H1 (cell line): ENCODE results near the gene GFOD1. TPM values are rescaled to one million over a fixed set of nuclear protein-coding genes. Genes with fewer than 3 reads are reported as not detected.

ENCODE experiments used
- CTCF ChIA-PET: fragments of 300-600 bp; sonication (Branson Sonifier 250); formaldehyde crosslinking; loops from one replicate; lab custom pipeline; 2021; ENCODE audit not compliant: partially characterized antibody; lab: Charles Lee
- POLR2A ChIA-PET: fragments of 300-600 bp; sonication (Branson Sonifier 250); formaldehyde crosslinking; loops from one replicate; lab custom pipeline; 2021; ENCODE audit warnings: inconsistent platforms; ENCODE audit not compliant: partially characterized antibody; lab: Charles Lee
- DNase-seq, 2 experiments: peaks; one replicate each; pipeline versions ENCODE4 v3.0.0 to v3.0.0-alpha.2; 2010 to 2022; ENCODE audit warnings: low spot score in 2 of 2, low read depth in 1 of 2, mixed read lengths in 1 of 2
- FAIRE-seq: peaks from 2 replicates; lab custom pipeline; 2011; peaks lifted over from hg19 to GRCh38; lab: Jason Lieb, UNC
- H2AFZ ChIP-seq: 2 replicates; pipeline ENCODE4 v1.8.1; 2012; ENCODE audit warnings: low read length, inconsistent platforms
- H2AK5ac ChIP-seq: 2 replicates; pipeline ENCODE4 v1.6.1; 2013; ENCODE audit warnings: low read depth, low read length
- H2BK120ac ChIP-seq: replicated peaks from 2 replicates; pipeline ENCODE3; 2013; ENCODE audit warnings: low read depth, low read length, inconsistent platforms
- H2BK12ac ChIP-seq: 2 replicates; pipeline ENCODE4 v1.6.1; 2013; ENCODE audit warnings: low read depth, low read length
- H2BK15ac ChIP-seq: 2 replicates; pipeline ENCODE4 v1.6.1; 2013; ENCODE audit warnings: low read length
- H2BK20ac ChIP-seq: 2 replicates; pipeline ENCODE4 v1.6.1; 2013; ENCODE audit warnings: low read length
- H2BK5ac ChIP-seq: 2 replicates; pipeline ENCODE4 v1.6.1; 2013; ENCODE audit warnings: low read depth, low read length
- H3K14ac ChIP-seq: 2 replicates; pipeline ENCODE4 v1.6.1; 2013; ENCODE audit warnings: inconsistent platforms; ENCODE audit not compliant: insufficient read length
- H3K18ac ChIP-seq: 2 replicates; pipeline ENCODE4 v1.6.1; 2013; ENCODE audit warnings: low read length; ENCODE audit errors: extremely low read depth
- H3K23ac ChIP-seq: 2 replicates; pipeline ENCODE4 v1.6.1; 2013; ENCODE audit warnings: inconsistent platforms; ENCODE audit not compliant: insufficient read length
- H3K23me2 ChIP-seq: 2 replicates; pipeline ENCODE4 v1.6.1; 2013; ENCODE audit warnings: low read depth, low read length
- H3K27ac ChIP-seq: 2 replicates; pipeline ENCODE4 v1.6.1; 2011; ENCODE audit warnings: low read depth, low read length, inconsistent platforms
- H3K27me3 ChIP-seq, 4 experiments: replicated peaks in 1 of 4; 1 replicate in 1 of 4; 2 replicates in 3 of 4; pipeline versions ENCODE4 v1.6.1 to v1.8.1; 2011 to 2013; ENCODE audit warnings: low read length in 3 of 4, mild to moderate bottlenecking in 3 of 4, inconsistent platforms in 2 of 4, mixed read lengths in 2 of 4, moderate library complexity in 1 of 4; ENCODE audit not compliant: control insufficient read depth in 3 of 4, insufficient read depth in 3 of 4; ENCODE audit errors: extremely low read depth in 1 of 4
- H3K36me3 ChIP-seq, 4 experiments: 2 replicates each; pipeline versions ENCODE4 v1.6.1 to v1.8.1; 2011 to 2013; ENCODE audit warnings: mild to moderate bottlenecking in 4 of 4, low read length in 3 of 4, moderate library complexity in 2 of 4, control low read depth in 1 of 4, inconsistent platforms in 1 of 4; ENCODE audit not compliant: insufficient read depth in 4 of 4, control insufficient read depth in 2 of 4
- H3K4ac ChIP-seq: replicated peaks from 2 replicates; pipeline ENCODE3; 2013; ENCODE audit warnings: low read length, low read depth, mixed read lengths, inconsistent platforms; ENCODE audit not compliant: insufficient read length
- H3K4me1 ChIP-seq, 4 experiments: replicated peaks in 1 of 4; 1 replicate in 1 of 4; 2 replicates in 3 of 4; pipeline versions ENCODE4 v1.6.1 to v1.8.1; 2011 to 2013; ENCODE audit warnings: low read length in 3 of 4, inconsistent platforms in 2 of 4, mixed read lengths in 1 of 4; ENCODE audit not compliant: insufficient read depth in 4 of 4, control insufficient read depth in 3 of 4
- H3K4me2 ChIP-seq, 2 experiments: 2 replicates each; pipeline versions ENCODE4 v1.6.1 to v1.8.1; 2011 to 2013; ENCODE audit warnings: low read depth in 2 of 2, low read length in 2 of 2, control low read depth in 1 of 2, inconsistent platforms in 1 of 2, mild to moderate bottlenecking in 1 of 2; ENCODE audit not compliant: insufficient read depth in 1 of 2
- H3K4me3 ChIP-seq, 4 experiments: fragments of 200-600, 300-600 bp in 1 of 4; sonication (generic), shearing (Covaris generic), sonication (Bioruptor Twin) in 1 of 4; 2 replicates each; pipeline versions ENCODE4 v1.5.1 to v1.8.1; 2011 to 2016; ENCODE audit warnings: low read length in 4 of 4, low read depth in 3 of 4, control low read depth in 2 of 4, inconsistent platforms in 2 of 4, mild to moderate bottlenecking in 2 of 4, mixed read lengths in 1 of 4, moderate library complexity in 1 of 4; ENCODE audit not compliant: insufficient read depth in 2 of 4; ENCODE audit errors: extremely low read depth in 1 of 4
- H3K56ac ChIP-seq: replicated peaks from 2 replicates; pipeline ENCODE3; 2013; ENCODE audit warnings: low read depth, mild to moderate bottlenecking, mixed read lengths, low read length, inconsistent platforms; ENCODE audit not compliant: insufficient read length
- H3K79me1 ChIP-seq: 2 replicates; pipeline ENCODE4 v1.6.1; 2013; ENCODE audit warnings: low read depth, low read length, control low read depth
- H3K79me2 ChIP-seq, 2 experiments: 2 replicates each; pipeline versions ENCODE4 v1.6.1 to v1.8.1; 2012 to 2013; ENCODE audit warnings: low read length in 2 of 2, mild to moderate bottlenecking in 2 of 2, inconsistent platforms in 1 of 2; ENCODE audit not compliant: insufficient read depth in 2 of 2, control insufficient read depth in 1 of 2
- H3K9ac ChIP-seq, 4 experiments: replicated peaks in 1 of 4; 1 replicate in 1 of 4; 2 replicates in 3 of 4; pipeline versions ENCODE4 v1.6.1 to v1.8.1; 2011 to 2013; ENCODE audit warnings: low read depth in 3 of 4, low read length in 3 of 4, control low read depth in 2 of 4, mild to moderate bottlenecking in 2 of 4, moderate library complexity in 2 of 4, inconsistent platforms in 1 of 4; ENCODE audit errors: extremely low read depth in 1 of 4
- H3K9me3 ChIP-seq, 2 experiments: 2 replicates each; pipeline versions ENCODE4 v1.6.1 to v1.8.1; 2012 to 2013; ENCODE audit warnings: mild to moderate bottlenecking in 2 of 2, moderate library complexity in 2 of 2, control low read depth in 1 of 2, inconsistent platforms in 1 of 2, low read depth in 1 of 2, low read length in 1 of 2, mixed read lengths in 1 of 2; ENCODE audit not compliant: insufficient read depth in 2 of 2
- H4K20me1 ChIP-seq, 2 experiments: replicated peaks in 1 of 2; 2 replicates each; pipeline versions ENCODE3 to v1.8.1; 2011 to 2013; ENCODE audit warnings: inconsistent platforms in 2 of 2, low read length in 2 of 2, mild to moderate bottlenecking in 1 of 2; ENCODE audit not compliant: insufficient read depth in 2 of 2, control insufficient read depth in 1 of 2
- H4K5ac ChIP-seq: 2 replicates; pipeline ENCODE4 v1.6.1; 2013; ENCODE audit warnings: low read length, low read depth, mixed read lengths, inconsistent platforms; ENCODE audit not compliant: insufficient read length
- H4K8ac ChIP-seq: 2 replicates; pipeline ENCODE4 v1.8.0; 2013; ENCODE audit warnings: mild to moderate bottlenecking, moderate library complexity, low read length, inconsistent platforms; ENCODE audit not compliant: insufficient read depth; ENCODE audit errors: extremely low read depth
- H4K91ac ChIP-seq: replicated peaks from 2 replicates; pipeline ENCODE3; 2013; ENCODE audit warnings: low read length, mixed read lengths, inconsistent platforms; ENCODE audit not compliant: insufficient read length
- BRCA1 ChIP-seq: IDR thresholded peaks from 2 replicates; pipeline ENCODE4 v1.6.1; 2012; ENCODE audit warnings: low read depth, low read length, improper control_type of control experiment
- CHD2 ChIP-seq: IDR thresholded peaks from 2 replicates; pipeline ENCODE4 v1.6.1; 2012; ENCODE audit warnings: low read length, improper control_type of control experiment
- GTF2F1 ChIP-seq: IDR thresholded peaks from 2 replicates; pipeline ENCODE4 v1.6.1; 2012; ENCODE audit warnings: low read depth, low read length, improper control_type of control experiment, borderline replicate concordance
- JUND ChIP-seq: IDR thresholded peaks from 2 replicates; pipeline ENCODE4 v1.6.1; 2011; ENCODE audit warnings: mild to moderate bottlenecking, improper control_type of control experiment, low read length
- MAX ChIP-seq: IDR thresholded peaks from 2 replicates; pipeline ENCODE4 v1.6.1; 2012; ENCODE audit warnings: inconsistent platforms
- NANOG ChIP-seq: IDR thresholded peaks from 2 replicates; pipeline ENCODE4 v1.6.1; 2011; ENCODE audit warnings: low read length, low read depth, mild to moderate bottlenecking, inconsistent platforms; ENCODE audit not compliant: insufficient read depth, poor library complexity, severe bottlenecking
- POU5F1 ChIP-seq: IDR thresholded peaks from 2 replicates; pipeline ENCODE4 v1.6.1; 2011; ENCODE audit warnings: low read depth, mild to moderate bottlenecking, low read length, moderate library complexity
- RNF2 ChIP-seq: fragments of 200-900, 300-1000 bp; sonication (generic); IDR thresholded peaks from 2 replicates; pipeline ENCODE4 v1.7.1; 2016; ENCODE audit warnings: borderline replicate concordance, low read depth, mild to moderate bottlenecking, antibody characterized with exemption, low read length; ENCODE audit not compliant: poor library complexity, severe bottlenecking; ENCODE audit errors: missing control alignments
- RXRA ChIP-seq: IDR thresholded peaks from 2 replicates; pipeline ENCODE4 v1.6.1; 2011; ENCODE audit warnings: low read depth, mild to moderate bottlenecking, low read length, moderate library complexity; ENCODE audit not compliant: insufficient read depth
- SIN3A ChIP-seq, 2 experiments: IDR thresholded peaks in 1 of 2; conservative IDR thresholded peaks in 1 of 2; 2 replicates each; pipeline ENCODE4 v1.6.1; 2011 to 2012; ENCODE audit warnings: low read length in 2 of 2, improper control_type of control experiment in 1 of 2, low read depth in 1 of 2, mild to moderate bottlenecking in 1 of 2
- TEAD4 ChIP-seq: IDR thresholded peaks from 2 replicates; pipeline ENCODE4 v1.6.1; 2012; ENCODE audit warnings: low read depth, low read length, inconsistent platforms, mixed read lengths
- ZNF274 ChIP-seq: IDR thresholded peaks from 2 replicates; pipeline ENCODE4 v1.7.0; 2012; ENCODE audit warnings: low read length, borderline replicate concordance; ENCODE audit errors: extremely low read depth
- WGBS, 2 experiments: shearing (Covaris generic) in 1 of 2; methylation state at CpG; one replicate each; pipeline versions ENCODE4 v1.1.6 to v1.1.7; 2013 to 2015; ENCODE audit warnings: low lambda C conversion rate in 2 of 2, mixed read lengths in 2 of 2, inconsistent platforms in 1 of 2, low coverage in 1 of 2, missing lambda C conversion rate in 1 of 2; ENCODE audit not compliant: insufficient replicate concordance in 2 of 2, insufficient coverage in 1 of 2, insufficient read length in 1 of 2; ENCODE audit errors: extremely low coverage in 1 of 2, missing lambda C conversion rate in 1 of 2; 5-methylcytosine and 5-hydroxymethylcytosine counted together
- polyA plus RNA-seq, 7 experiments: library from polyadenylated mRNA; depleted of rRNA in 3 of 7; stranded (reverse) in 5 of 7; unstranded in 2 of 7; fragments of >200 nt in 5 of 7; fragments of 200-250 nt in 2 of 7; gene quantifications; 1 replicate in 5 of 7; 2 replicates in 1 of 7; 4 replicates in 1 of 7; pipeline versions ENCODE4 v1.2.1 to v1.2.3, GENCODE V29; 2011 to 2013; ENCODE audit warnings: missing spikeins in 2 of 7, mixed read lengths in 2 of 7
- total RNA-seq: library from RNA; stranded (reverse); fragmentation: NEBNext Ultra II Directional; extraction: Animal tissue kit (Norgen Biotek cat#: 25700); gene quantifications from 2 replicates; pipeline ENCODE4 v1.2.1, GENCODE V29; 2021

The GFOD1 gene
- total and polyA plus RNA-seq, 2 of the 8 experiments (the other 6 are each of a cell fraction or from before 2014, with no cell fraction given) = 2.5 to 8.8 TPM

- H3K14ac ChIP-seq = no peak overlapping the region
- no peaks in the 10 kb centered on the region for H3K9me3 ChIP-seq
- H3K79me2 ChIP-seq = no peaks in the 10 kb centered on the region
- H3K27ac ChIP-seq = no peak overlapping the region
- H3K23ac ChIP-seq = no peak overlapping the region
- no peak overlapping the region for H4K8ac ChIP-seq
- no peak overlapping the region for H2BK15ac ChIP-seq
- no peaks in the 10 kb centered on the region for H4K20me1 ChIP-seq
- no peak overlapping the region for H2BK120ac ChIP-seq
- no peaks in the 10 kb centered on the region for H3K36me3 ChIP-seq
- 0 out of 2 replicates have a peak overlapping the region, but pooled peaks have one; percentile 10 for H2BK5ac ChIP-seq
- no peak overlapping the region for H3K56ac ChIP-seq
- no peaks in the 10 kb centered on the region for H3K27me3 ChIP-seq
- H3K4ac ChIP-seq = no peak overlapping the region
- H2BK20ac ChIP-seq = 0 out of 2 replicates have a peak overlapping the region, but pooled peaks have one; percentile 68
- WGBS, 2 experiments = 71% methylated on average over 3 of the region's 3 CpGs; no CpG with 5 or more reads in 1 of the 2 experiments
- H2AFZ ChIP-seq = no peak overlapping the region
- no peak overlapping the region for H3K4me2 ChIP-seq
- no peaks in the 10 kb centered on the region; the same call in 1 of the 2 replicates for H3K79me1 ChIP-seq
- 0 out of 2 replicates have a peak overlapping the region, but pooled peaks have one; percentile 29 for H3K18ac ChIP-seq
- no peak overlapping the region for H4K5ac ChIP-seq
- POLR2A ChIA-PET = interaction anchor here (1.0 to 2.0 kb wide), 3 partner anchors 9 to 201 kb away, joined by 3 to 5 read pairs (median 3); partner anchors contain the start of gene NOL7
- H2AK5ac ChIP-seq = peak overlapping the region; percentile 32; the same call in 1 of the 2 replicates
- no peak overlapping the region for H3K4me3 ChIP-seq
- FAIRE-seq (no peak), DNase-seq (no peak)
- no peaks in the 10 kb centered on the region; the same call in 1 of the 2 replicates for H3K23me2 ChIP-seq
- no peak overlapping the region for H3K9ac ChIP-seq
- H2BK12ac ChIP-seq = 0 out of 2 replicates have a peak overlapping the region, but pooled peaks have one; percentile 77
- H4K91ac ChIP-seq = no peak overlapping the region
- H3K4me1 ChIP-seq = peaks cover 0 to 9% (median 3%) of the 10 kb centered on the region in 4 experiments; a peak in 4 of 7 replicates
- CTCF ChIA-PET = interaction anchor here (0.9 to 3.5 kb wide), 3 partner anchors 8 to 35 kb away, joined by 3 to 12 read pairs (median 3); no protein-coding TSS in a partner anchor
- TF ChIP-seq RXRA = no peak
- TF ChIP-seq TEAD4 = no peak
- no peak for TF ChIP-seq JUND
- no peak for TF ChIP-seq MAX
- no peak for TF ChIP-seq BRCA1
- no peak for TF ChIP-seq ZNF274
- no peak for TF ChIP-seq SIN3A (conservative IDR thresholded peaks at IDR 0.05 in 1 of 2, IDR thresholded peaks at IDR 0.05 in 1 of 2; ENCODE audit: low read depth in 1 of 2, low read length in 2 of 2)
- TF ChIP-seq GTF2F1 = no peak
- TF ChIP-seq POU5F1 = no peak
- TF ChIP-seq NANOG = no peak
- TF ChIP-seq CHD2 = no peak
- no peak for TF ChIP-seq RNF2
Observed at GRCh38 chr6:13413466-13413862, 73.9 kb downstream of the GFOD1 start.
